ENCODE results near the gene AP3M1.

AP3M1 gene

GRCh38 chr10:74088722-74089121 lies 61.9 kb downstream of the AP3M1 start (continued):
- TF ChIP-seq ZNF274 (IDR thresholded peaks at IDR 0.05; ENCODE audit: low read length) (no peak), ZNF274 (tag by site-specific recombination; IDR thresholded peaks at IDR 0.05; ENCODE audit: borderline replicate concordance) (no peak)

GRCh38 chr10:74086317-74086716 lies 64.3 kb downstream of the AP3M1 start:
- Histone ChIP-seq H3K9me3 (ENCODE audit: control insufficient read depth, insufficient read depth, low read depth, low read length) (no peaks in the 10 kb centered on the region), H3K27ac (ENCODE audit: extremely low read depth, low read depth, low read length) (no peak overlapping the region), H3K4me3 (ENCODE audit: low read depth, low read length) (no peak overlapping the region), H3K4me1 (ENCODE audit: control insufficient read depth, insufficient read depth, low read length) (no peaks in the 10 kb centered on the region), H3K36me3 (ENCODE audit: control insufficient read depth in 2 of 2, insufficient read depth in 1 of 2, low read length in 2 of 2) (peaks cover 16 to 58% of the 10 kb centered on the region in 2 experiments)
- ChIA-PET CTCF (no interaction called here), POLR2A (no interaction called here)
- TF ChIP-seq ZNF449 (tag by site-specific recombination; IDR thresholded peaks at IDR 0.05), result no peak
- no peak for TF ChIP-seq ZSCAN30 (tag by site-specific recombination; IDR thresholded peaks at IDR 0.05)
- TF ChIP-seq ZNF777 (tag by site-specific recombination; IDR thresholded peaks at IDR 0.05; ENCODE audit: borderline replicate concordance), result no peak
- no peak for TF ChIP-seq ZNF529 (tag by site-specific recombination; IDR thresholded peaks at IDR 0.05; ENCODE audit: insufficient replicate concordance)
- TF ChIP-seq ZNF623 (tag by site-specific recombination; IDR thresholded peaks at IDR 0.05), result no peak
- no peak for TF ChIP-seq GLI4 (tag by site-specific recombination; IDR thresholded peaks at IDR 0.05)
- no peak for TF ChIP-seq ZNF621 (tag by site-specific recombination; IDR thresholded peaks at IDR 0.05)
- TF ChIP-seq ZNF677 (tag by site-specific recombination; IDR thresholded peaks at IDR 0.05), result no peak
- TF ChIP-seq ZNF416 (tag by site-specific recombination; IDR thresholded peaks at IDR 0.05), result no peak
- no peak for TF ChIP-seq ZNF48 (tag by site-specific recombination; IDR thresholded peaks at IDR 0.05)
- TF ChIP-seq ZNF174 (tag by site-specific recombination; IDR thresholded peaks at IDR 0.05), result no peak
- no peak for TF ChIP-seq ZFP37 (tag by site-specific recombination; IDR thresholded peaks at IDR 0.05)
- no peak for TF ChIP-seq ZEB2 (tag by site-specific recombination; IDR thresholded peaks at IDR 0.05)
- no peak for TF ChIP-seq ZNF555 (tag by site-specific recombination; conservative IDR thresholded peaks at IDR 0.05)
- no peak for TF ChIP-seq REST (tag by site-specific recombination; IDR thresholded peaks at IDR 0.05)
- TF ChIP-seq ZFP69B (tag by site-specific recombination; IDR thresholded peaks at IDR 0.05), result no peak
- TF ChIP-seq HOXC10 (CRISPR knock-in tag; IDR thresholded peaks at IDR 0.05), result no peak
- no peak for TF ChIP-seq ZNF266 (tag by site-specific recombination; IDR thresholded peaks at IDR 0.05; ENCODE audit: low read depth)
- no peak for TF ChIP-seq ZNF561 (tag by site-specific recombination; IDR thresholded peaks at IDR 0.05; ENCODE audit: borderline replicate concordance)

GRCh38 chr10:74084955-74085354 lies 65.7 kb downstream of the AP3M1 start:
- peaks cover 3% of the 10 kb centered on the region for H3K4me1 ChIP-seq (ENCODE audit: control insufficient read depth, insufficient read depth, low read length)
- H3K36me3 ChIP-seq (ENCODE audit: control insufficient read depth in 2 of 2, insufficient read depth in 1 of 2, low read length in 2 of 2), result peaks cover 13 to 45% of the 10 kb centered on the region in 2 experiments

More at GRCh38 chr10:74084955-74085354, 65.7 kb downstream of the AP3M1 start:
- ChIA-PET POLR2A (no interaction called here), CTCF (interaction anchor here (0.6 to 1.4 kb wide), 2 partner anchors 205 to 420 kb away, joined by 3 to 5 read pairs; no protein-coding TSS in a partner anchor)
- Histone ChIP-seq H3K9me3 (ENCODE audit: control insufficient read depth, insufficient read depth, low read depth, low read length) (no peaks in the 10 kb centered on the region), H3K4me3 (ENCODE audit: low read depth, low read length) (no peak overlapping the region), H3K27ac (ENCODE audit: extremely low read depth, low read depth, low read length) (no peak overlapping the region)
- no peak for TF ChIP-seq ZNF16 (tag by site-specific recombination; IDR thresholded peaks at IDR 0.05; ENCODE audit: low read depth)
- no peak for TF ChIP-seq ZNF768 (tag by site-specific recombination; IDR thresholded peaks at IDR 0.05)
- no peak for TF ChIP-seq ZNF701 (tag by site-specific recombination; IDR thresholded peaks at IDR 0.05)
- TF ChIP-seq ZSCAN23 (tag by site-specific recombination; IDR thresholded peaks at IDR 0.05), result no peak
- TF ChIP-seq ZNF48 (tag by site-specific recombination; IDR thresholded peaks at IDR 0.05), result no peak
- no peak for TF ChIP-seq ZNF394 (tag by site-specific recombination; IDR thresholded peaks at IDR 0.05; ENCODE audit: borderline replicate concordance)
